H1 (cell line): ENCODE measurements around the gene PIK3CG. TPM values are rescaled to one million over a fixed set of nuclear protein-coding genes. Genes with fewer than 3 reads are reported as not detected.

Experiments
- CTCF ChIA-PET: fragments of 300-600 bp; sonication (Branson Sonifier 250); formaldehyde crosslinking; loops from one replicate; lab custom pipeline; 2021; ENCODE audit not compliant: partially characterized antibody; lab: Charles Lee
- POLR2A ChIA-PET: fragments of 300-600 bp; sonication (Branson Sonifier 250); formaldehyde crosslinking; loops from one replicate; lab custom pipeline; 2021; ENCODE audit warnings: inconsistent platforms; ENCODE audit not compliant: partially characterized antibody; lab: Charles Lee
- DNase-seq, 2 experiments: peaks; one replicate each; pipeline versions ENCODE4 v3.0.0 to v3.0.0-alpha.2; 2010 to 2022; ENCODE audit warnings: low spot score in 2 of 2, low read depth in 1 of 2, mixed read lengths in 1 of 2
- FAIRE-seq: peaks from 2 replicates; lab custom pipeline; 2011; peaks lifted over from hg19 to GRCh38; lab: Jason Lieb, UNC
- H2AFZ ChIP-seq: 2 replicates; pipeline ENCODE4 v1.8.1; 2012; ENCODE audit warnings: low read length, inconsistent platforms
- H2AK5ac ChIP-seq: 2 replicates; pipeline ENCODE4 v1.6.1; 2013; ENCODE audit warnings: low read depth, low read length
- H2BK120ac ChIP-seq: replicated peaks from 2 replicates; pipeline ENCODE3; 2013; ENCODE audit warnings: low read depth, low read length, inconsistent platforms
- H2BK12ac ChIP-seq: 2 replicates; pipeline ENCODE4 v1.6.1; 2013; ENCODE audit warnings: low read depth, low read length
- H2BK15ac ChIP-seq: 2 replicates; pipeline ENCODE4 v1.6.1; 2013; ENCODE audit warnings: low read length
- H2BK20ac ChIP-seq: 2 replicates; pipeline ENCODE4 v1.6.1; 2013; ENCODE audit warnings: low read length
- H2BK5ac ChIP-seq: 2 replicates; pipeline ENCODE4 v1.6.1; 2013; ENCODE audit warnings: low read depth, low read length
- H3K14ac ChIP-seq: 2 replicates; pipeline ENCODE4 v1.6.1; 2013; ENCODE audit warnings: inconsistent platforms; ENCODE audit not compliant: insufficient read length
- H3K18ac ChIP-seq: 2 replicates; pipeline ENCODE4 v1.6.1; 2013; ENCODE audit warnings: low read length; ENCODE audit errors: extremely low read depth
- H3K23ac ChIP-seq: 2 replicates; pipeline ENCODE4 v1.6.1; 2013; ENCODE audit warnings: inconsistent platforms; ENCODE audit not compliant: insufficient read length
- H3K23me2 ChIP-seq: 2 replicates; pipeline ENCODE4 v1.6.1; 2013; ENCODE audit warnings: low read depth, low read length
- H3K27ac ChIP-seq: 2 replicates; pipeline ENCODE4 v1.6.1; 2011; ENCODE audit warnings: low read depth, low read length, inconsistent platforms
- H3K27me3 ChIP-seq, 4 experiments: replicated peaks in 1 of 4; 1 replicate in 1 of 4; 2 replicates in 3 of 4; pipeline versions ENCODE4 v1.6.1 to v1.8.1; 2011 to 2013; ENCODE audit warnings: low read length in 3 of 4, mild to moderate bottlenecking in 3 of 4, inconsistent platforms in 2 of 4, mixed read lengths in 2 of 4, moderate library complexity in 1 of 4; ENCODE audit not compliant: control insufficient read depth in 3 of 4, insufficient read depth in 3 of 4; ENCODE audit errors: extremely low read depth in 1 of 4
- H3K36me3 ChIP-seq, 4 experiments: 2 replicates each; pipeline versions ENCODE4 v1.6.1 to v1.8.1; 2011 to 2013; ENCODE audit warnings: mild to moderate bottlenecking in 4 of 4, low read length in 3 of 4, moderate library complexity in 2 of 4, control low read depth in 1 of 4, inconsistent platforms in 1 of 4; ENCODE audit not compliant: insufficient read depth in 4 of 4, control insufficient read depth in 2 of 4
- H3K4ac ChIP-seq: replicated peaks from 2 replicates; pipeline ENCODE3; 2013; ENCODE audit warnings: low read length, low read depth, mixed read lengths, inconsistent platforms; ENCODE audit not compliant: insufficient read length
- H3K4me1 ChIP-seq, 4 experiments: replicated peaks in 1 of 4; 1 replicate in 1 of 4; 2 replicates in 3 of 4; pipeline versions ENCODE4 v1.6.1 to v1.8.1; 2011 to 2013; ENCODE audit warnings: low read length in 3 of 4, inconsistent platforms in 2 of 4, mixed read lengths in 1 of 4; ENCODE audit not compliant: insufficient read depth in 4 of 4, control insufficient read depth in 3 of 4
- H3K4me2 ChIP-seq, 2 experiments: 2 replicates each; pipeline versions ENCODE4 v1.6.1 to v1.8.1; 2011 to 2013; ENCODE audit warnings: low read depth in 2 of 2, low read length in 2 of 2, control low read depth in 1 of 2, inconsistent platforms in 1 of 2, mild to moderate bottlenecking in 1 of 2; ENCODE audit not compliant: insufficient read depth in 1 of 2
- H3K4me3 ChIP-seq, 4 experiments: fragments of 200-600, 300-600 bp in 1 of 4; sonication (generic), shearing (Covaris generic), sonication (Bioruptor Twin) in 1 of 4; 2 replicates each; pipeline versions ENCODE4 v1.5.1 to v1.8.1; 2011 to 2016; ENCODE audit warnings: low read length in 4 of 4, low read depth in 3 of 4, control low read depth in 2 of 4, inconsistent platforms in 2 of 4, mild to moderate bottlenecking in 2 of 4, mixed read lengths in 1 of 4, moderate library complexity in 1 of 4; ENCODE audit not compliant: insufficient read depth in 2 of 4; ENCODE audit errors: extremely low read depth in 1 of 4
- H3K56ac ChIP-seq: replicated peaks from 2 replicates; pipeline ENCODE3; 2013; ENCODE audit warnings: low read depth, mild to moderate bottlenecking, mixed read lengths, low read length, inconsistent platforms; ENCODE audit not compliant: insufficient read length
- H3K79me1 ChIP-seq: 2 replicates; pipeline ENCODE4 v1.6.1; 2013; ENCODE audit warnings: low read depth, low read length, control low read depth
- H3K79me2 ChIP-seq, 2 experiments: 2 replicates each; pipeline versions ENCODE4 v1.6.1 to v1.8.1; 2012 to 2013; ENCODE audit warnings: low read length in 2 of 2, mild to moderate bottlenecking in 2 of 2, inconsistent platforms in 1 of 2; ENCODE audit not compliant: insufficient read depth in 2 of 2, control insufficient read depth in 1 of 2
- H3K9ac ChIP-seq, 4 experiments: replicated peaks in 1 of 4; 1 replicate in 1 of 4; 2 replicates in 3 of 4; pipeline versions ENCODE4 v1.6.1 to v1.8.1; 2011 to 2013; ENCODE audit warnings: low read depth in 3 of 4, low read length in 3 of 4, control low read depth in 2 of 4, mild to moderate bottlenecking in 2 of 4, moderate library complexity in 2 of 4, inconsistent platforms in 1 of 4; ENCODE audit errors: extremely low read depth in 1 of 4
- H3K9me3 ChIP-seq, 2 experiments: 2 replicates each; pipeline versions ENCODE4 v1.6.1 to v1.8.1; 2012 to 2013; ENCODE audit warnings: mild to moderate bottlenecking in 2 of 2, moderate library complexity in 2 of 2, control low read depth in 1 of 2, inconsistent platforms in 1 of 2, low read depth in 1 of 2, low read length in 1 of 2, mixed read lengths in 1 of 2; ENCODE audit not compliant: insufficient read depth in 2 of 2
- H4K20me1 ChIP-seq, 2 experiments: replicated peaks in 1 of 2; 2 replicates each; pipeline versions ENCODE3 to v1.8.1; 2011 to 2013; ENCODE audit warnings: inconsistent platforms in 2 of 2, low read length in 2 of 2, mild to moderate bottlenecking in 1 of 2; ENCODE audit not compliant: insufficient read depth in 2 of 2, control insufficient read depth in 1 of 2
- H4K5ac ChIP-seq: 2 replicates; pipeline ENCODE4 v1.6.1; 2013; ENCODE audit warnings: low read length, low read depth, mixed read lengths, inconsistent platforms; ENCODE audit not compliant: insufficient read length
- H4K8ac ChIP-seq: 2 replicates; pipeline ENCODE4 v1.8.0; 2013; ENCODE audit warnings: mild to moderate bottlenecking, moderate library complexity, low read length, inconsistent platforms; ENCODE audit not compliant: insufficient read depth; ENCODE audit errors: extremely low read depth
- H4K91ac ChIP-seq: replicated peaks from 2 replicates; pipeline ENCODE3; 2013; ENCODE audit warnings: low read length, mixed read lengths, inconsistent platforms; ENCODE audit not compliant: insufficient read length
- CEBPB ChIP-seq: IDR thresholded peaks from 2 replicates; pipeline ENCODE4 v1.6.1; 2012; ENCODE audit warnings: low read depth, low read length
- HDAC2 ChIP-seq, 2 experiments: fragments of 300-600 bp in 1 of 2; sonication (generic) in 1 of 2; IDR thresholded peaks; 2 replicates each; pipeline ENCODE4 v1.6.1; 2011 to 2012; ENCODE audit warnings: low read depth in 2 of 2, low read length in 2 of 2, mild to moderate bottlenecking in 2 of 2, moderate library complexity in 2 of 2, borderline replicate concordance in 1 of 2, inconsistent platforms in 1 of 2
- KDM4A ChIP-seq: IDR thresholded peaks from one replicate; pipeline ENCODE4 v1.7.1; 2012; ENCODE audit warnings: low read depth, mild to moderate bottlenecking, moderate library complexity, low read length, inconsistent platforms; ENCODE audit not compliant: severe bottlenecking
- SIN3A ChIP-seq, 2 experiments: IDR thresholded peaks in 1 of 2; conservative IDR thresholded peaks in 1 of 2; 2 replicates each; pipeline ENCODE4 v1.6.1; 2011 to 2012; ENCODE audit warnings: low read length in 2 of 2, improper control_type of control experiment in 1 of 2, low read depth in 1 of 2, mild to moderate bottlenecking in 1 of 2
- SP1 ChIP-seq: IDR thresholded peaks from 2 replicates; pipeline ENCODE4 v1.6.1; 2011; ENCODE audit warnings: low read depth, low read length
- SP2 ChIP-seq: IDR thresholded peaks from 2 replicates; pipeline ENCODE4 v1.6.1; 2012; ENCODE audit warnings: mild to moderate bottlenecking, low read length, inconsistent platforms
- TAF7 ChIP-seq: optimal IDR thresholded peaks from 2 replicates; pipeline ENCODE3; 2011; ENCODE audit warnings: low read depth, mild to moderate bottlenecking, inconsistent platforms, low read length, moderate library complexity, borderline replicate concordance
- TCF12 ChIP-seq: IDR thresholded peaks from 2 replicates; pipeline ENCODE4 v1.6.1; 2011; ENCODE audit warnings: low read depth, mild to moderate bottlenecking, low read length
- WGBS, 2 experiments: shearing (Covaris generic) in 1 of 2; methylation state at CpG; one replicate each; pipeline versions ENCODE4 v1.1.6 to v1.1.7; 2013 to 2015; ENCODE audit warnings: low lambda C conversion rate in 2 of 2, mixed read lengths in 2 of 2, inconsistent platforms in 1 of 2, low coverage in 1 of 2, missing lambda C conversion rate in 1 of 2; ENCODE audit not compliant: insufficient replicate concordance in 2 of 2, insufficient coverage in 1 of 2, insufficient read length in 1 of 2; ENCODE audit errors: extremely low coverage in 1 of 2, missing lambda C conversion rate in 1 of 2; 5-methylcytosine and 5-hydroxymethylcytosine counted together
- polyA plus RNA-seq, 7 experiments: library from polyadenylated mRNA; depleted of rRNA in 3 of 7; stranded (reverse) in 5 of 7; unstranded in 2 of 7; fragments of >200 nt in 5 of 7; fragments of 200-250 nt in 2 of 7; gene quantifications; 1 replicate in 5 of 7; 2 replicates in 1 of 7; 4 replicates in 1 of 7; pipeline versions ENCODE4 v1.2.1 to v1.2.3, GENCODE V29; 2011 to 2013; ENCODE audit warnings: missing spikeins in 2 of 7, mixed read lengths in 2 of 7
- total RNA-seq: library from RNA; stranded (reverse); fragmentation: NEBNext Ultra II Directional; extraction: Animal tissue kit (Norgen Biotek cat#: 25700); gene quantifications from 2 replicates; pipeline ENCODE4 v1.2.1, GENCODE V29; 2021

Gene PIK3CG
- total and polyA plus RNA-seq, 2 of the 8 experiments (the other 6 are each of a cell fraction or from before 2014, with no cell fraction given) = not detected

DNA sequence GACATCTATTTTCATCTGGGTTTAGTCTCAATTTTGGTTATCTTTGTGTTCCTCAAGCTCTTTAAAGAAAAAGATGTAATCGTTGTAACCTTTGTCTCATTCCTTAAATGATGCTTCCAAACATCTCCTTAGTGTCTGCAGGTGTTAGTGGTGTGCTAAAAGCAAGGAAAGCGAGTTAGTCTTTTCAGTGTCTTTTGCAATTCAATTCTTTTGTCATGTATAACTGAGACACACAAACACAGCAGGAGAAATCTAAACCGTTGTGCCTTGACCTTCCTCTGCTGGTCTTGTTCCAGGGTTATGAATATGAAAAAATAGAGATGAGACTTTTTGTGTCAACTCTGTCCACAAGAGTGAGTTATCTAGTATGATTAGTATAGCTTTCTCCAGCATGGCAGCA, 40.7 kb downstream of the PIK3CG start:
- DNase-seq (no peak), FAIRE-seq (peak; percentile 87)
- H4K8ac ChIP-seq = no peak overlapping the region
- no peak overlapping the region for H4K91ac ChIP-seq
- ChIA-PET POLR2A (no interaction called here), CTCF (interaction anchor here (0.9 kb wide), 1 partner anchor 42 kb away, joined by 3 read pairs; no protein-coding TSS in a partner anchor)
- H3K9me3 ChIP-seq = no peaks in the 10 kb centered on the region
- peak overlapping the region in 1 of 4 experiments; percentile 8; a peak in 1 of 8 replicates for H3K4me3 ChIP-seq
- H2BK120ac ChIP-seq = no peak overlapping the region
- no peaks in the 10 kb centered on the region for H3K23me2 ChIP-seq
- no peak overlapping the region for H3K56ac ChIP-seq
- H3K4me2 ChIP-seq = peak overlapping the region in 1 of 2 experiments; percentile 56; a peak in 2 of 4 replicates
- no peak overlapping the region for H3K27ac ChIP-seq
- H3K23ac ChIP-seq = no peak overlapping the region
- no peak overlapping the region for H2AFZ ChIP-seq
- H3K27me3 ChIP-seq = peaks cover 0 to 6% (median 2%) of the 10 kb centered on the region in 4 experiments; a peak in 4 of 7 replicates
- no peak overlapping the region for H3K14ac ChIP-seq
- H4K20me1 ChIP-seq = no peaks in the 10 kb centered on the region
- no peaks in the 10 kb centered on the region for H3K36me3 ChIP-seq
- no peak overlapping the region for H2BK12ac ChIP-seq
- H3K4ac ChIP-seq = no peak overlapping the region
- H3K79me2 ChIP-seq = no peaks in the 10 kb centered on the region
- H2BK5ac ChIP-seq = no peak overlapping the region
- no peak overlapping the region for H3K9ac ChIP-seq
- no peak overlapping the region for H2BK20ac ChIP-seq
- WGBS, 2 experiments = 8% methylated on average over 3 of the region's 3 CpGs; no CpG with 5 or more reads in 1 of the 2 experiments
- no peak overlapping the region for H2AK5ac ChIP-seq
- H4K5ac ChIP-seq = no peak overlapping the region
- peaks cover 0 to 6% (median 0%) of the 10 kb centered on the region in 4 experiments; a peak in 2 of 7 replicates for H3K4me1 ChIP-seq
- H3K79me1 ChIP-seq = no peaks in the 10 kb centered on the region
- H2BK15ac ChIP-seq = no peak overlapping the region
- H3K18ac ChIP-seq = no peak overlapping the region
- TF ChIP-seq TAF7 (no peak), KDM4A (no peak), TCF12 (peak; percentile 88), CEBPB (peak; percentile 46; the same call in 1 of the 2 replicates), SP2 (no peak), HDAC2 (IDR thresholded peaks at IDR 0.05; ENCODE audit: borderline replicate concordance in 1 of 2, low read depth in 2 of 2, low read length in 2 of 2) (peak in 1 of 2 experiments; percentile 86; a peak in 1 of 4 replicates), SIN3A (conservative IDR thresholded peaks at IDR 0.05 in 1 of 2, IDR thresholded peaks at IDR 0.05 in 1 of 2; ENCODE audit: low read depth in 1 of 2, low read length in 2 of 2) (no peak), SP1 (no peak)
